Activated CD4-positive, CD25-positive, alpha-beta regulatory T cell treated with anti-CD3 and anti-CD28 coated beads, Interleukin-2, amount 50 U/mL, for 72 hours (primary cell): ENCODE measurements around the gene ELP1.
"Not testable (repeated sequence)": the region's sequence is repeated elsewhere in the genome, so short reads cannot be mapped to it uniquely, and the experiment has no call there.

Experiments
- DNase-seq: peaks from one replicate; pipeline ENCODE4 v3.0.0; 2021

ELP1 gene

GRCh38 chr9:108933718-108934322 lies at the start of gene ELP1:
TSS of gene ELP1 (minus strand) at chr9:108934124. CDS start at chr9:108931146, 2,978 bp downstream.
- peak; percentile 92 for DNase-seq

- DNase-seq = no peak
Measured at GRCh38 chr9:108980893-108981292, 47.0 kb upstream of the ELP1 start.

GRCh38 chr9:108978205-108978604 lies 44.3 kb upstream of the ELP1 start:
- no peak for DNase-seq

GRCh38 chr9:108973895-108974294 lies 40.0 kb upstream of the ELP1 start:
- no peak for DNase-seq

- DNase-seq = no peak
Measured at GRCh38 chr9:108972626-108973209, 38.8 kb upstream of the ELP1 start.

GRCh38 chr9:108972186-108972585 lies 38.3 kb upstream of the ELP1 start:
- DNase-seq = no peak

GRCh38 chr9:108971392-108971791 lies 37.5 kb upstream of the ELP1 start:
- not testable (repeated sequence) for DNase-seq

GRCh38 chr9:108967916-108968315 lies 34.0 kb upstream of the ELP1 start:
- DNase-seq = no peak

GRCh38 chr9:108963459-108964143 lies 29.7 kb upstream of the ELP1 start:
- DNase-seq = no peak

- no peak for DNase-seq
Measured at GRCh38 chr9:108961151-108961550, 27.2 kb upstream of the ELP1 start.

GRCh38 chr9:108960331-108960730 lies 26.4 kb upstream of the ELP1 start:
- no peak for DNase-seq

- no peak for DNase-seq
Measured at GRCh38 chr9:108956631-108957026, 22.7 kb upstream of the ELP1 start.

- no peak for DNase-seq
Measured at GRCh38 chr9:108956022-108956630, 22.2 kb upstream of the ELP1 start.

GRCh38 chr9:108953983-108954574 lies 20.2 kb upstream of the ELP1 start:
- no peak for DNase-seq

GRCh38 chr9:108951578-108951977 lies 17.7 kb upstream of the ELP1 start:
- DNase-seq = no peak

GRCh38 chr9:108950168-108950567 lies 16.2 kb upstream of the ELP1 start:
- DNase-seq = no peak

- no peak for DNase-seq
Measured at GRCh38 chr9:108939975-108940374, 6.1 kb upstream of the ELP1 start.

- DNase-seq = no peak
Measured at GRCh38 chr9:108937561-108938305, 3.8 kb upstream of the ELP1 start.

- DNase-seq = peak; percentile 76
Measured at GRCh38 chr9:108934323-108934893, 484 bp upstream of the ELP1 start, which contains the start of gene ABITRAM. TSS of gene ABITRAM (plus strand) at chr9:108934400. CDS start at chr9:108934487, 87 bp downstream.

GRCh38 chr9:108933231-108933717 lies 650 bp downstream of the ELP1 start:
- no peak for DNase-seq

GRCh38 chr9:108928386-108928785 lies 5.5 kb downstream of the ELP1 start:
- DNase-seq = no peak

GRCh38 chr9:108924466-108924865 lies 9.5 kb downstream of the ELP1 start:
- no peak for DNase-seq
